ENCODE data around the gene CAD. TPM values are rescaled to one million over a fixed set of nuclear protein-coding genes. Genes with fewer than 3 reads are reported as not detected.

CAD gene
- total and polyA plus RNA-seq, 9 of the 15 experiments (the other 6 are each of a cell fraction or from before 2014, with no cell fraction given): 7.5 to 126 (median 33.7) TPM

- FAIRE-seq (no peak), ATAC-seq (no peak), DNase-seq (ENCODE audit: extremely low read depth in 1 of 4, low spot score in 3 of 4) (no peak)
- H3K36me3 ChIP-seq (ENCODE audit: control insufficient read depth, insufficient read depth, low read length): no peaks in the 10 kb centered on the region
- H3K27ac ChIP-seq (ENCODE audit: extremely low read depth, low read depth, low read length): no peak overlapping the region
- no peak overlapping the region for H3K9ac ChIP-seq (ENCODE audit: insufficient read depth in 1 of 2, low read depth in 2 of 2, low read length in 2 of 2)
- H3K27me3 ChIP-seq (ENCODE audit: control insufficient read depth in 2 of 2, insufficient read depth in 2 of 2, low read length in 2 of 2): peaks cover 0 to 4% of the 10 kb centered on the region in 2 experiments; a peak in 1 of 5 replicates
- no peak overlapping the region for H3K4me2 ChIP-seq (ENCODE audit: insufficient read depth, low read length)
- 41% methylated on average over 4 of the region's 4 CpGs for WGBS (ENCODE audit: insufficient coverage, low coverage, missing lambda C conversion rate)
- in situ Hi-C loops (cut with MboI): no loop called here
- H3K9me3 ChIP-seq (replicated peaks; ENCODE audit: control insufficient read depth, insufficient read depth, low read depth, low read length): no peaks in the 10 kb centered on the region
- H3K9me1 ChIP-seq (ENCODE audit: control insufficient read depth, insufficient read depth, low read length): no peaks in the 10 kb centered on the region
- H3K4me3 ChIP-seq: no peak overlapping the region
- intact Hi-C loops (cut with micrococcal nuclease): loop anchor here (10.0 kb wide), 1 partner anchor 339 kb away; the partner anchor contains the start of gene DPYSL5
- TF ChIP-seq MED1 (CRISPR knock-in tag; IDR thresholded peaks at IDR 0.05; ENCODE audit: borderline replicate concordance) (no peak), POLR3G (IDR thresholded peaks at IDR 0.05; ENCODE audit: extremely low read depth, insufficient read length, insufficient replicate concordance) (no peak), MAFK (IDR thresholded peaks at IDR 0.05; ENCODE audit: low read length) (no peak), HLTF (IDR thresholded peaks at IDR 0.05) (no peak), PHF8 (IDR thresholded peaks at IDR 0.05; ENCODE audit: borderline replicate concordance, low read length) (no peak), ETV1 (tag; conservative IDR thresholded peaks at IDR 0.05; ENCODE audit: low read depth) (no peak), IRF9 (tag; IDR thresholded peaks at IDR 0.05) (no peak), POLR2AphosphoS2 (IDR thresholded peaks at IDR 0.05; ENCODE audit: low read length) (no peak), E2F8 (IDR thresholded peaks at IDR 0.05; ENCODE audit: low read depth, partially characterized antibody) (no peak), HDAC2 (IDR thresholded peaks at IDR 0.05) (no peak), ZNF436 (CRISPR knock-in tag; IDR thresholded peaks at IDR 0.05) (no peak), FOXP4 (CRISPR knock-in tag; IDR thresholded peaks at IDR 0.05; ENCODE audit: borderline replicate concordance) (no peak), SNAPC5 (CRISPR knock-in tag; IDR thresholded peaks at IDR 0.05) (no peak), PRPF4 (IDR thresholded peaks at IDR 0.05; ENCODE audit: insufficient read depth, low read depth, low read length, poor library complexity, severe bottlenecking) (no peak)
- TF ChIP-seq, protein P1, sequence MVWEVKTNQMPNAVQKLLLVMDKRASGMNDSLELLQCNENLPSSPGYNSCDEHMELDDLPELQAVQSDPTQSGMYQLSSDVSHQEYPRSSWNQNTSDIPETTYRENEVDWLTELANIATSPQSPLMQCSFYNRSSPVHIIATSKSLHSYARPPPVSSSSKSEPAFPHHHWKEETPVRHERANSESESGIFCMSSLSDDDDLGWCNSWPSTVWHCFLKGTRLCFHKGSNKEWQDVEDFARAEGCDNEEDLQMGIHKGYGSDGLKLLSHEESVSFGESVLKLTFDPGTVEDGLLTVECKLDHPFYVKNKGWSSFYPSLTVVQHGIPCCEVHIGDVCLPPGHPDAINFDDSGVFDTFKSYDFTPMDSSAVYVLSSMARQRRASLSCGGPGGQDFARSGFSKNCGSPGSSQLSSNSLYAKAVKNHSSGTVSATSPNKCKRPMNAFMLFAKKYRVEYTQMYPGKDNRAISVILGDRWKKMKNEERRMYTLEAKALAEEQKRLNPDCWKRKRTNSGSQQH (CRISPR knock-in tag; IDR thresholded peaks at IDR 0.05): no peak
- H3K4me1 ChIP-seq (replicated peaks in 1 of 2; ENCODE audit: control insufficient read depth in 2 of 2, insufficient read depth in 2 of 2, low read length in 2 of 2): peaks cover 0 to 10% of the 10 kb centered on the region in 2 experiments; a peak in 3 of 5 replicates
- POLR2A ChIA-PET: no interaction called here
- H2AFZ ChIP-seq (ENCODE audit: low read depth, low read length): peak overlapping the region; percentile 24; the same call in 1 of the 2 replicates
- CTCF ChIA-PET (ENCODE audit: low intra/inter-chr PET ratio): no interaction called here
- no peaks in the 10 kb centered on the region for H4K20me1 ChIP-seq (replicated peaks; ENCODE audit: control insufficient read depth, insufficient read depth, low read length)
- BruUV-seq (replicated peaks): no TSS peak
- no peaks in the 10 kb centered on the region for H3K79me2 ChIP-seq (ENCODE audit: control insufficient read depth, insufficient read depth, low read length)
These were observed 33.1 kb upstream of the CAD start for GRCh38 chr2:27184115-27184514.
